Thyroid gland (tissue), 4 donors: ENCODE results near the gene ASCL4.
"Not testable (repeated sequence)": the region's sequence is repeated elsewhere in the genome, so short reads cannot be mapped to it uniquely, and the experiment has no call there.

Experiments
- POLR2A ChIP-seq, 2 donors: fragments of 450-650 bp; IDR thresholded peaks; one replicate each; pipeline ENCODE4 v1.6.1; 2017; ENCODE audit warnings: antibody characterized with exemption in 2 of 2, mild to moderate bottlenecking in 2 of 2, moderate library complexity in 1 of 2
- TF ChIP-seq, protein P1 (sequence below), 6 experiments: fragments of 200-600 bp in 3 of 6; fragments of 450-650 bp in 3 of 6; sonication (generic) in 3 of 6; IDR thresholded peaks; one replicate each; pipeline ENCODE4 v1.5.1; 2016 to 2019; ENCODE audit warnings: antibody characterized with exemption in 6 of 6, mild to moderate bottlenecking in 2 of 6, inconsistent platforms in 1 of 6, moderate library complexity in 1 of 6

DNA sequence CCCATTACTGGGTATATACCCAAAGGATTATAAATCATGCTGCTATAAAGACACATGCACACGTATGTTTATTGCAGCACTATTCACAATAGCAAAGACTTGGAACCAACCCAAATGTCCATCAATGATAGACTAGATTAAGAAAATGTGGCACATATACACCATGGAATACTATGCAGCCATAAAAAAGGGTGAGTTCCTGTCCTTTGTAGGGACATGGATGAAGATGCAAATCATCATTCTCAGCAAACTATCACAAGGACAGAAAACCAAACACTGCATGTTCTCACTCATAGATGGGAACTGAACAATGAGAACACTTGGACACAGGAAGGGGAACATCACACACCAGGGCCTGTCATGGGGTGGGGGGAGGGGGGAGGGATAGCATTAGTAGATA is 46.8 kb upstream of the ASCL4 start:
- TF ChIP-seq, protein P1, sequence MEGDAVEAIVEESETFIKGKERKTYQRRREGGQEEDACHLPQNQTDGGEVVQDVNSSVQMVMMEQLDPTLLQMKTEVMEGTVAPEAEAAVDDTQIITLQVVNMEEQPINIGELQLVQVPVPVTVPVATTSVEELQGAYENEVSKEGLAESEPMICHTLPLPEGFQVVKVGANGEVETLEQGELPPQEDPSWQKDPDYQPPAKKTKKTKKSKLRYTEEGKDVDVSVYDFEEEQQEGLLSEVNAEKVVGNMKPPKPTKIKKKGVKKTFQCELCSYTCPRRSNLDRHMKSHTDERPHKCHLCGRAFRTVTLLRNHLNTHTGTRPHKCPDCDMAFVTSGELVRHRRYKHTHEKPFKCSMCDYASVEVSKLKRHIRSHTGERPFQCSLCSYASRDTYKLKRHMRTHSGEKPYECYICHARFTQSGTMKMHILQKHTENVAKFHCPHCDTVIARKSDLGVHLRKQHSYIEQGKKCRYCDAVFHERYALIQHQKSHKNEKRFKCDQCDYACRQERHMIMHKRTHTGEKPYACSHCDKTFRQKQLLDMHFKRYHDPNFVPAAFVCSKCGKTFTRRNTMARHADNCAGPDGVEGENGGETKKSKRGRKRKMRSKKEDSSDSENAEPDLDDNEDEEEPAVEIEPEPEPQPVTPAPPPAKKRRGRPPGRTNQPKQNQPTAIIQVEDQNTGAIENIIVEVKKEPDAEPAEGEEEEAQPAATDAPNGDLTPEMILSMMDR (IDR thresholded peaks at IDR 0.05): not testable (repeated sequence)
- TF ChIP-seq POLR2A (IDR thresholded peaks at IDR 0.05): not testable (repeated sequence)
